Measurements from ENCODE around the gene AATK.

The AATK gene

DNA sequence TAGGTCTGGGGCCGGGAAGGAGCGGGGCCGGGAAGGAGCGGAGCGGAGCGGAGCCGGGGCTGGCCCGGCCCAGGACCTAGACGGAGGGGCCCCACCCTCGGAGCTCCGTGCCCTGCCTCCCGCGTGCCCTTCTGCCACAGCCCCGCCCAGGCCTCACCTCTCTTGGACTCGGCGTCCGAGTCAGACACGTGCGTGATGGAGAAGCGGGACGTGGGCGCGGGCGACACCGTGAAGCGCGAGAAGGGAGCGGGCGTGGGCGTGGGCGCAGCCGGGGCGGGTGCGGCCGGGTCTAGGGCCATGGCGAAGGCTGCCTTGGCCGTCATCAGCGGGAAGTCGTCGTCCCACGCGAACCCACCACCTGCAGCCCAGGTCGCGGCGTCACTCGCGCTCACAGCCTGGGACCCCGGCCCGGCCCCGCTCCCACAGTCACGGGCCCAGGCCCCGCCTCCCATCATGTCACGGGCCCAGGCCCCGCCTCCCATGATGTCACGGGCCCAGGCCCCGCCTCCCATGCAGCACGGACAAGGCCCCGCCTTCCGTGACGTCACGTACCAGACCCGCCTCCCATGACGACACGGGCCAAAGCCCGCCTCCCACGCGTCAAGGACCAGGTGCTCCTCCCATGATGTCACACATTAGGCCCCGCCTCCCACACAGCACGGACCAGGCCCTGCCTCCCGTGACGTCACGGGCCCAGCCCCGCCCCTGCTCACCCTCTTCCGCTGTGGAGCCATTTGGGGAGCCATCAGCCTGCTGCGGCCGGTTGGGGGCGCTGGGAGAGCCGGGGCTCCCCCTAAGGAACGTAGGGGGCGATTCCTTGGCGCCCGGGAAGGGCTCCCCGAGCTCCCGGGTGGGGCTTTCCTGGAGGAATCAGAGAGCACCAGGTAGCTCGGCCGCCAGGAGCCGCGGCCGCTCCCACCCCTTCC is 46.5 kb downstream of the AATK start:
- peak; percentile 51 for ATAC-seq (ENCODE audit: low read depth)
- Histone ChIP-seq H3K27me3 (ENCODE audit: insufficient read depth, poor library complexity, severe bottlenecking) (peaks cover 11% of the 10 kb centered on the region), H3K4me3 (ENCODE audit: severe bottlenecking) (peak overlapping the region; percentile 44), H3K36me3 (ENCODE audit: low read depth) (no peaks in the 10 kb centered on the region), H3K27ac (ENCODE audit: poor library complexity, severe bottlenecking) (no peak overlapping the region), H3K4me1 (ENCODE audit: insufficient read depth, poor library complexity, severe bottlenecking) (no peaks in the 10 kb centered on the region), H3K9me3 (ENCODE audit: severe bottlenecking) (no peaks in the 10 kb centered on the region)
- TF ChIP-seq, protein P1, sequence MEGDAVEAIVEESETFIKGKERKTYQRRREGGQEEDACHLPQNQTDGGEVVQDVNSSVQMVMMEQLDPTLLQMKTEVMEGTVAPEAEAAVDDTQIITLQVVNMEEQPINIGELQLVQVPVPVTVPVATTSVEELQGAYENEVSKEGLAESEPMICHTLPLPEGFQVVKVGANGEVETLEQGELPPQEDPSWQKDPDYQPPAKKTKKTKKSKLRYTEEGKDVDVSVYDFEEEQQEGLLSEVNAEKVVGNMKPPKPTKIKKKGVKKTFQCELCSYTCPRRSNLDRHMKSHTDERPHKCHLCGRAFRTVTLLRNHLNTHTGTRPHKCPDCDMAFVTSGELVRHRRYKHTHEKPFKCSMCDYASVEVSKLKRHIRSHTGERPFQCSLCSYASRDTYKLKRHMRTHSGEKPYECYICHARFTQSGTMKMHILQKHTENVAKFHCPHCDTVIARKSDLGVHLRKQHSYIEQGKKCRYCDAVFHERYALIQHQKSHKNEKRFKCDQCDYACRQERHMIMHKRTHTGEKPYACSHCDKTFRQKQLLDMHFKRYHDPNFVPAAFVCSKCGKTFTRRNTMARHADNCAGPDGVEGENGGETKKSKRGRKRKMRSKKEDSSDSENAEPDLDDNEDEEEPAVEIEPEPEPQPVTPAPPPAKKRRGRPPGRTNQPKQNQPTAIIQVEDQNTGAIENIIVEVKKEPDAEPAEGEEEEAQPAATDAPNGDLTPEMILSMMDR (IDR thresholded peaks at IDR 0.05; ENCODE audit: poor library complexity, severe bottlenecking), result peak; percentile 46
- DNase-seq (ENCODE audit: low spot score), result peak; percentile 99

DNA sequence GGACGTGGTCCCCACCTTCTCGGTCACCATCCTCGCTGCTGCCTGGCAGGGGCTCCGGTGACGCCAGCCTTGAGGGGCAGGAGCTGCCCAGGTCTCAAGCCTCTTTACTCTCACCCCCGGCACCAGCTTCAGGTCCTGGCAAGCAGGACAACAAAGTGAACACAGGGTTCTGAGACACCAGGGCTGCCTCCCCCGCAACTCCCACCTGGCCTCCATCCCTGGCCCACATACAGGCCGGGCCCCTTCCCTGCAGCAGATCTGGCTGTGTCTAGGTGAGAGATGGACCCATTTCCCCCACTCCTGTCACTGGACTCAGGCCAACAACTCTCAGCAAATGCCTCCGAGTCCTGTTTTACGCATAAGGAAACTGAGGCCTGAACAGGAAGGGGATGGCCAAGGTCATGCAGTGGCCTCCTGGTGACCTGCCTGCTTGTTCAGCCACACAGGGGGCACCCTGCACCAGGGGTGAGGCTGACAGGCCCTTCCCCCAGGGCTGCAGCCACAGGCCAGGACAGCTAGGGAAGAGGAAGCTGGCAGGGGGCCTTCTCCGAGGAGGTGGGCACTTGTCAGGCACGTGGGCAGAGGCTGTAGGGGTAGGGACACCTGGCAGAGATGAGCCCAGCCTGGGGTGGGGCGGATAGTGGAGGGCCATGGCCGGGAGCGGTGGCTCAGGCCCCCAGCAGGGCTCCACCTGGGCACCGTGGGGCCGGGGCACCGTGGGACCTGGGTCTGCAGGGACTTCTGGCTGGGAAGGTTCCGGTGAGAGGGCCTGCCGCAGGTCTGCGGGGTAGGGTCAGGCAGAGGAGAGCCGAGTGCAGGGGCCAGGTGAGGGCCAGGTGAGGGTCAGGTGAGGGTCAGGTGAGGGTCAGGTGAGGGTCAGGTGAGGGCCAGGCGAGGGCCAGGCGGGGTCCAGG is 47.5 kb downstream of the AATK start:
- Histone ChIP-seq H3K27me3 (ENCODE audit: insufficient read depth, poor library complexity, severe bottlenecking) (peaks cover 11% of the 10 kb centered on the region), H3K4me3 (ENCODE audit: severe bottlenecking) (peak overlapping the region; percentile 44)

DNA sequence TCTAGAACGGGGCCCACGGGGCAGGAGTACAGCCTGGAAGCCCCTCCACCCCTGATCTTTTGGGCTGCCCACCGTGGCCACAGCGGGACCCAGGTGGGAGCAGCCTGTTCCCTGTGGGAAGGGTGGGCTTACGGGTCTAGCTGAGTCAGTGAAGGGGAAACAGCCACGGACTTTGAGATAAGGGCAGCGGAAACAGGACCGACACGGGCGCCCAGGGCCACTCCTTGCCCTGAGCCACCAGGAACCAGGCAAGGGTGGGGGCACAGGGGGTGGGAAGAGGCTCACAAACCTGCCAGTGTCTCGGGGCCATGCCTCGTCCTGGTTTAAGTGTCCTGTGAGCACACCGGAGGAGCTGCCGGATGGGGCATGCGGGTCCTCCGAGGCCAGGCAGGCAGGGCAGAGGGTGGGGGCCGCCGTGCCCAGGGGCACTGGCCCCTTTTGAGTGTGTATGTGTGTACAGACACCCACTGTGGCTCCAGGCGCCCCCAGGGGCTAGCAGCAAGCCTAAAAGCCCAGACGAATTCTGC is 48.3 kb downstream of the AATK start:
- no peaks in the 10 kb centered on the region for H3K36me3 ChIP-seq (ENCODE audit: low read depth)
- H3K9me3 ChIP-seq (ENCODE audit: severe bottlenecking), result no peaks in the 10 kb centered on the region
- H3K4me3 ChIP-seq (ENCODE audit: severe bottlenecking), result no peak overlapping the region
- ATAC-seq (ENCODE audit: low read depth) (no peak), DNase-seq (ENCODE audit: low spot score) (no peak)
- H3K4me1 ChIP-seq (ENCODE audit: insufficient read depth, poor library complexity, severe bottlenecking), result no peaks in the 10 kb centered on the region
- no peak overlapping the region for H3K27ac ChIP-seq (ENCODE audit: poor library complexity, severe bottlenecking)
- peaks cover 10% of the 10 kb centered on the region for H3K27me3 ChIP-seq (ENCODE audit: insufficient read depth, poor library complexity, severe bottlenecking)
- TF ChIP-seq, protein P1 (IDR thresholded peaks at IDR 0.05; ENCODE audit: poor library complexity, severe bottlenecking), result no peak

More for the DNA sequence above, 47.5 kb downstream of the AATK start:
- no peaks in the 10 kb centered on the region for H3K4me1 ChIP-seq (ENCODE audit: insufficient read depth, poor library complexity, severe bottlenecking)
- no peaks in the 10 kb centered on the region for H3K36me3 ChIP-seq (ENCODE audit: low read depth)
- DNase-seq (ENCODE audit: low spot score), result no peak
- no peak overlapping the region for H3K27ac ChIP-seq (ENCODE audit: poor library complexity, severe bottlenecking)
- TF ChIP-seq, protein P1 (IDR thresholded peaks at IDR 0.05; ENCODE audit: poor library complexity, severe bottlenecking), result no peak
- peak; percentile 13 for ATAC-seq (ENCODE audit: low read depth)
- no peaks in the 10 kb centered on the region for H3K9me3 ChIP-seq (ENCODE audit: severe bottlenecking)

DNA sequence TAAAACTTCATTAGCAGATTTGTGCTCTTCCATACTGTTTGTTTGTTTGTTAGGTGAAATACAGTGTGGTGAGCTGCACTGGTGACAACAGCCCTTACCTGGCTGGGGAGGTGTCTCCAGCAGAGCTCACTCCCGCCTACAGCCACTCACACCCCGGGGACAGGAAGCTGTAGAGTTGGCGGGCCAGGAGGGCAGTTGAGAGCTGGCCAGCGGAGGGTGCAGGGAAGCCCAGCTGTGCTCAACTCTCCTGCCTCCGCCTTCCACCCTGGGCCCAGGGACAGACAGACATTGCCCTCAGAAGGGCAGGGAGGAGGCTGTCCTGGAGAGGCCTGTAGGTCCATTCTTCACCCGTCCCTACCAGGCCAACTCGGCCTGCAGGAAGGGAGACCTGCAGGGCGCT is 49.3 kb downstream of the AATK start:
- Histone ChIP-seq H3K4me1 (ENCODE audit: insufficient read depth, poor library complexity, severe bottlenecking) (no peaks in the 10 kb centered on the region), H3K36me3 (ENCODE audit: low read depth) (peaks cover 3% of the 10 kb centered on the region; the same call in 1 of the 2 replicates), H3K9me3 (ENCODE audit: severe bottlenecking) (no peaks in the 10 kb centered on the region), H3K27ac (ENCODE audit: poor library complexity, severe bottlenecking) (no peak overlapping the region), H3K27me3 (ENCODE audit: insufficient read depth, poor library complexity, severe bottlenecking) (peaks cover 4% of the 10 kb centered on the region), H3K4me3 (ENCODE audit: severe bottlenecking) (no peak overlapping the region)
- no peak for DNase-seq (ENCODE audit: low spot score)
- TF ChIP-seq, protein P1 (IDR thresholded peaks at IDR 0.05; ENCODE audit: poor library complexity, severe bottlenecking), result no peak
- ATAC-seq (ENCODE audit: low read depth), result no peak
